SK-N-SH treated with all-trans-retinoic acid at 6 μM for 48 hours (cell line): ENCODE data around the gene POLE.

ENCODE experiments used
- ATAC-seq: fragments of 200-7000 bp; cut with Tn5 transposase; 3 replicates; pipeline ENCODE4 v1.9.1; 2020; ENCODE audit warnings: mild to moderate bottlenecking, moderate library complexity
- CREB5 ChIP-seq: fragments of 250-450 bp; sonication (Bioruptor Pico); IDR thresholded peaks from 2 replicates; pipeline ENCODE4 v1.5.1; 2020; ENCODE audit warnings: low read depth, mild to moderate bottlenecking, moderate library complexity
- CSDC2 ChIP-seq: fragments of 250-450 bp; sonication (Bioruptor Pico); IDR thresholded peaks from 2 replicates; pipeline ENCODE4 v1.5.0; 2020; ENCODE audit warnings: mild to moderate bottlenecking, moderate library complexity
- CSRNP3 ChIP-seq: fragments of 250-450 bp; sonication (Bioruptor Pico); IDR thresholded peaks from 2 replicates; pipeline ENCODE4 v1.5.1; 2021; ENCODE audit warnings: mild to moderate bottlenecking, moderate library complexity
- ESRRG ChIP-seq: fragments of 250-450 bp; sonication (Bioruptor Pico); IDR thresholded peaks from 2 replicates; pipeline ENCODE4 v1.6.1; 2021; ENCODE audit warnings: mild to moderate bottlenecking
- GLIS3 ChIP-seq: fragments of 250-450 bp; sonication (Bioruptor Pico); IDR thresholded peaks from 2 replicates; pipeline ENCODE4 v1.5.0; 2020; ENCODE audit warnings: mild to moderate bottlenecking, moderate library complexity
- ISL1 ChIP-seq: fragments of 250-450 bp; sonication (Bioruptor Pico); IDR thresholded peaks from 2 replicates; pipeline ENCODE4 v2.1.2; 2022; ENCODE audit warnings: mild to moderate bottlenecking, moderate library complexity
- OSR1 ChIP-seq: fragments of 250-450 bp; sonication (Bioruptor Pico); IDR thresholded peaks from 2 replicates; pipeline ENCODE4 v1.8.0; 2022; ENCODE audit warnings: moderate library complexity, mild to moderate bottlenecking, inconsistent platforms
- PATZ1 ChIP-seq: fragments of 250-450 bp; sonication (Bioruptor Pico); IDR thresholded peaks from 2 replicates; pipeline ENCODE4 v1.8.0; 2020; ENCODE audit warnings: mild to moderate bottlenecking, moderate library complexity, borderline replicate concordance
- POU6F1 ChIP-seq: fragments of 250-450 bp; sonication (Bioruptor Pico); IDR thresholded peaks from 2 replicates; pipeline ENCODE4 v1.8.0; 2021; ENCODE audit warnings: low read depth, mild to moderate bottlenecking, moderate library complexity, borderline replicate concordance
- PPARA ChIP-seq: fragments of 250-450 bp; sonication (Bioruptor Pico); IDR thresholded peaks from 2 replicates; pipeline ENCODE4 v1.5.0; 2020; ENCODE audit warnings: mild to moderate bottlenecking, borderline replicate concordance
- TCF4 ChIP-seq: fragments of 250-450 bp; sonication (Bioruptor Pico); IDR thresholded peaks from 2 replicates; pipeline ENCODE4 v1.8.0; 2021; ENCODE audit warnings: mild to moderate bottlenecking, moderate library complexity, borderline replicate concordance
- TOX ChIP-seq: fragments of 250-450 bp; sonication (Bioruptor Pico); IDR thresholded peaks from 2 replicates; pipeline ENCODE4 v1.8.0; 2021; ENCODE audit warnings: mild to moderate bottlenecking, moderate library complexity, borderline replicate concordance
- TSHZ2 ChIP-seq: fragments of 250-450 bp; sonication (Bioruptor Pico); IDR thresholded peaks from 2 replicates; pipeline ENCODE4 v1.5.0; 2020; ENCODE audit warnings: mild to moderate bottlenecking, moderate library complexity
- ZC3H10 ChIP-seq: fragments of 250-450 bp; sonication (Bioruptor Pico); IDR thresholded peaks from 2 replicates; pipeline ENCODE4 v1.5.1; 2021; ENCODE audit warnings: mild to moderate bottlenecking, moderate library complexity
- ZFP3 ChIP-seq: fragments of 250-450 bp; sonication (Bioruptor Pico); IDR thresholded peaks from 2 replicates; pipeline ENCODE4 v1.5.0; 2020; ENCODE audit warnings: mild to moderate bottlenecking, moderate library complexity
- ZFP30 ChIP-seq: fragments of 450-650 bp; formaldehyde crosslinking; IDR thresholded peaks from 2 replicates; pipeline ENCODE4 v1.5.0; 2022; ENCODE audit warnings: mild to moderate bottlenecking, moderate library complexity
- ZNF565 ChIP-seq: fragments of 450-650 bp; formaldehyde crosslinking; conservative IDR thresholded peaks from 2 replicates; pipeline ENCODE4 v1.5.0; 2020; ENCODE audit warnings: low read depth, mild to moderate bottlenecking, moderate library complexity
- ZNF8 ChIP-seq: fragments of 450-650 bp; formaldehyde crosslinking; IDR thresholded peaks from 2 replicates; pipeline ENCODE4 v1.5.0; 2020; ENCODE audit warnings: mild to moderate bottlenecking, moderate library complexity

Gene POLE

GRCh38 chr12:132657004-132657727 lies 30.0 kb downstream of the POLE start (continued):
- no peak for TF ChIP-seq TSHZ2 (CRISPR knock-in tag)

- no peak for TF ChIP-seq PPARA (CRISPR knock-in tag)
- TF ChIP-seq TOX (CRISPR knock-in tag), result no peak
- no peak for TF ChIP-seq OSR1 (CRISPR knock-in tag)
- no peak for TF ChIP-seq CSDC2 (CRISPR knock-in tag)
- no peak for TF ChIP-seq GLIS3
- no peak for TF ChIP-seq ZC3H10 (CRISPR knock-in tag)
- no peak for TF ChIP-seq ZFP30 (CRISPR knock-in tag)
- TF ChIP-seq CREB5 (CRISPR knock-in tag), result no peak
- no peak for TF ChIP-seq ISL1 (CRISPR knock-in tag)
- TF ChIP-seq TSHZ2 (CRISPR knock-in tag), result no peak
- no peak for TF ChIP-seq ZFP3 (CRISPR knock-in tag)
- TF ChIP-seq PATZ1 (CRISPR knock-in tag), result no peak
- no peak for TF ChIP-seq ZNF8 (CRISPR knock-in tag)
- TF ChIP-seq TCF4 (CRISPR knock-in tag), result no peak
- no peak for ATAC-seq
These were observed 33.4 kb downstream of the POLE start for GRCh38 chr12:132653567-132654290.

- ATAC-seq, result no peak
- no peak for TF ChIP-seq ZNF565 (CRISPR knock-in tag)
- no peak for TF ChIP-seq CSRNP3 (CRISPR knock-in tag)
- no peak for TF ChIP-seq POU6F1
- TF ChIP-seq ESRRG (CRISPR knock-in tag), result no peak
- no peak for TF ChIP-seq ZFP30 (CRISPR knock-in tag)
These were observed 35.6 kb downstream of the POLE start for GRCh38 chr12:132651444-132652100.
